WERI-Rb-1 (cell line): ENCODE data around the gene FBXL17.

Source experiments
- DNase-seq: peaks from one replicate; pipeline ENCODE4 v3.0.0-alpha.2; 2020
- H3K27ac ChIP-seq: fragments of 250-450 bp; sonication (Bioruptor Pico); 2 replicates; pipeline ENCODE4 v1.5.1; 2020; ENCODE audit warnings: mild to moderate bottlenecking, moderate library complexity
- H3K27me3 ChIP-seq: fragments of 250-450 bp; sonication (Bioruptor Pico); 2 replicates; pipeline ENCODE4 v1.5.1; 2021; ENCODE audit warnings: mild to moderate bottlenecking, low read depth, moderate library complexity; ENCODE audit not compliant: insufficient read depth, severe bottlenecking
- H3K36me3 ChIP-seq: fragments of 250-450 bp; sonication (Bioruptor Pico); 2 replicates; pipeline ENCODE4 v1.5.1; 2020; ENCODE audit warnings: mild to moderate bottlenecking, moderate library complexity
- H3K4me3 ChIP-seq: 2 replicates; pipeline ENCODE4 v1.5.1; 2011; ENCODE audit warnings: low read depth, mild to moderate bottlenecking, control low read depth, low read length
- H3K9me3 ChIP-seq: fragments of 250-450 bp; sonication (Bioruptor Pico); 2 replicates; pipeline ENCODE4 v1.5.1; 2021; ENCODE audit warnings: mild to moderate bottlenecking, moderate library complexity; ENCODE audit not compliant: severe bottlenecking
- CTCF ChIP-seq: IDR thresholded peaks from 2 replicates; pipeline ENCODE4 v1.5.1; 2011; ENCODE audit warnings: low read depth, mild to moderate bottlenecking, control low read depth, inconsistent platforms, low read length

Gene FBXL17

GRCh38 chr5:107830750-107831149 lies 551.1 kb downstream of the FBXL17 start:
- TF ChIP-seq CTCF, result no peak
- Histone ChIP-seq H3K36me3 (no peaks in the 10 kb centered on the region), H3K27me3 (no peaks in the 10 kb centered on the region), H3K4me3 (no peak overlapping the region), H3K27ac (no peak overlapping the region), H3K9me3 (no peaks in the 10 kb centered on the region)
- DNase-seq, result no peak

GRCh38 chr5:107826311-107827000 lies 555.4 kb downstream of the FBXL17 start:
- H3K27ac ChIP-seq, result no peak overlapping the region

GRCh38 chr5:107824821-107825220 lies 557.1 kb downstream of the FBXL17 start:
- Histone ChIP-seq H3K9me3 (peaks cover 7% of the 10 kb centered on the region), H3K27me3 (no peaks in the 10 kb centered on the region), H3K36me3 (no peaks in the 10 kb centered on the region), H3K4me3 (no peak overlapping the region), H3K27ac (no peak overlapping the region)
- TF ChIP-seq CTCF, result no peak
- DNase-seq, result no peak

More at GRCh38 chr5:107826311-107827000, 555.4 kb downstream of the FBXL17 start:
- Histone ChIP-seq H3K4me3 (no peak overlapping the region), H3K9me3 (peaks cover 7% of the 10 kb centered on the region), H3K36me3 (no peaks in the 10 kb centered on the region), H3K27me3 (no peaks in the 10 kb centered on the region)
- DNase-seq, result no peak
- no peak for TF ChIP-seq CTCF

GRCh38 chr5:107821288-107821687 lies 560.6 kb downstream of the FBXL17 start:
- H3K27me3 ChIP-seq, result no peaks in the 10 kb centered on the region
- DNase-seq, result no peak

GRCh38 chr5:107820429-107820828 lies 561.5 kb downstream of the FBXL17 start:
- TF ChIP-seq CTCF, result no peak
- no peak for DNase-seq
- Histone ChIP-seq H3K36me3 (no peaks in the 10 kb centered on the region), H3K27me3 (no peaks in the 10 kb centered on the region), H3K4me3 (no peak overlapping the region), H3K9me3 (peaks cover 7% of the 10 kb centered on the region), H3K27ac (no peak overlapping the region)

More at GRCh38 chr5:107821288-107821687, 560.6 kb downstream of the FBXL17 start:
- Histone ChIP-seq H3K4me3 (no peak overlapping the region), H3K27ac (no peak overlapping the region), H3K36me3 (no peaks in the 10 kb centered on the region), H3K9me3 (peaks cover 7% of the 10 kb centered on the region)
- no peak for TF ChIP-seq CTCF

GRCh38 chr5:107817951-107818350 lies 563.9 kb downstream of the FBXL17 start:
- Histone ChIP-seq H3K4me3 (no peak overlapping the region), H3K27ac (no peak overlapping the region), H3K9me3 (peaks cover 6% of the 10 kb centered on the region), H3K27me3 (no peaks in the 10 kb centered on the region), H3K36me3 (no peaks in the 10 kb centered on the region)
- DNase-seq, result no peak
- TF ChIP-seq CTCF, result no peak
